HG03521 (cell line): Measurements from ENCODE around the gene CD69.
"Not testable (repeated sequence)": the region's sequence is repeated elsewhere in the genome, so short reads cannot be mapped to it uniquely, and the experiment has no call there.

Experiments used
- ATAC-seq: cut with Tn5 transposase; IDR thresholded peaks from one replicate; pipeline ENCODE4 v1.9.1; 2021; ENCODE audit warnings: mild to moderate bottlenecking, moderate library complexity; ENCODE audit not compliant: unreplicated experiment

The CD69 gene

GRCh38 chr12:9751204-9752144, 9.2 kb downstream of the CD69 start:
- ATAC-seq = no peak

- peak; percentile 61 for ATAC-seq
Observed at GRCh38 chr12:9750276-9751203, 10.2 kb downstream of the CD69 start.

- ATAC-seq = no peak
Observed at GRCh38 chr12:9749640-9750039, 11.1 kb downstream of the CD69 start.

GRCh38 chr12:9745199-9745598, 15.5 kb downstream of the CD69 start:
- no peak for ATAC-seq

GRCh38 chr12:9742661-9743060, 18.0 kb downstream of the CD69 start:
- no peak for ATAC-seq

- ATAC-seq = peak; percentile 83
Observed at GRCh38 chr12:9741726-9742125, 19.0 kb downstream of the CD69 start.

GRCh38 chr12:9740106-9740750, 20.5 kb downstream of the CD69 start:
- ATAC-seq = no peak

GRCh38 chr12:9739404-9740105, 21.1 kb downstream of the CD69 start:
- ATAC-seq = not testable (repeated sequence)

GRCh38 chr12:9738905-9739304, 21.8 kb downstream of the CD69 start:
- not testable (repeated sequence) for ATAC-seq

- ATAC-seq = no peak
Observed at GRCh38 chr12:9736936-9737705, 23.6 kb downstream of the CD69 start.

- ATAC-seq = no peak
Observed at GRCh38 chr12:9735601-9736000, 25.1 kb downstream of the CD69 start.

GRCh38 chr12:9732921-9733461, 27.7 kb downstream of the CD69 start, which contains the start of gene CLECL1:
Gene CLECL1 (minus strand): TSS chr12:9733097.
- ATAC-seq = no peak

- no peak for ATAC-seq
Observed at GRCh38 chr12:9731797-9732196, 28.9 kb downstream of the CD69 start.

- no peak for ATAC-seq
Observed at GRCh38 chr12:9731393-9731792, 29.3 kb downstream of the CD69 start.

- no peak for ATAC-seq
Observed at GRCh38 chr12:9730591-9730990, 30.1 kb downstream of the CD69 start.

- ATAC-seq = no peak
Observed at GRCh38 chr12:9730011-9730410, 30.7 kb downstream of the CD69 start.

- no peak for ATAC-seq
Observed at GRCh38 chr12:9729082-9729481, 31.6 kb downstream of the CD69 start.

- no peak for ATAC-seq
Observed at GRCh38 chr12:9727813-9728212, 32.9 kb downstream of the CD69 start.

- no peak for ATAC-seq
Observed at GRCh38 chr12:9725213-9725870, 35.4 kb downstream of the CD69 start.
